ENCODE measurements around the gene PRKG1. TPM values are rescaled to one million over a fixed set of nuclear protein-coding genes. Genes with fewer than 3 reads are reported as not detected.
"Not testable (repeated sequence)": the region's sequence is repeated elsewhere in the genome, so short reads cannot be mapped to it uniquely, and the experiment has no call there.

Gene PRKG1
- total RNA-seq, 1 donor from 2014 or later = 0.17 TPM

DNA sequence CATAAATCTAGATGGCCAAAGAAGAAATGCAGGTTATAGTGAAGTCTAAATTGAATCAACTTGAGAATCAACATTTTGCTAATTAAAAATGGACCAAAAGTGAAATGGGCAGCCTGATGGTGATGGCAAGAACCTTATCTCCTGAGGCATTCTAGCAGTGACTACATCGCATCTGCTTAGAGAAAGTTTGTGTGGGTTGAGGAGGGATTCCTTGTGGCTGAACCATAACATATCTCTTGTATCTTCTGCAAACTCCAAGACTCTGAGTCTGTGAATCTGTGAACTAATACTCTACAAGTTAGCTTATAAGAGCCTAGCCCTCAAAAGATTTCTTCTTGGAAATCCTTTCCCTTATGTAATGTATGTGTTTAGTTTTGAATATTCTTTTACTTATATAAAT, 85.6 kb downstream of the PRKG1 start:
- no peak overlapping the region for H3K4me3 ChIP-seq (ENCODE audit: low read depth, low read length)
- TF ChIP-seq, protein P1, sequence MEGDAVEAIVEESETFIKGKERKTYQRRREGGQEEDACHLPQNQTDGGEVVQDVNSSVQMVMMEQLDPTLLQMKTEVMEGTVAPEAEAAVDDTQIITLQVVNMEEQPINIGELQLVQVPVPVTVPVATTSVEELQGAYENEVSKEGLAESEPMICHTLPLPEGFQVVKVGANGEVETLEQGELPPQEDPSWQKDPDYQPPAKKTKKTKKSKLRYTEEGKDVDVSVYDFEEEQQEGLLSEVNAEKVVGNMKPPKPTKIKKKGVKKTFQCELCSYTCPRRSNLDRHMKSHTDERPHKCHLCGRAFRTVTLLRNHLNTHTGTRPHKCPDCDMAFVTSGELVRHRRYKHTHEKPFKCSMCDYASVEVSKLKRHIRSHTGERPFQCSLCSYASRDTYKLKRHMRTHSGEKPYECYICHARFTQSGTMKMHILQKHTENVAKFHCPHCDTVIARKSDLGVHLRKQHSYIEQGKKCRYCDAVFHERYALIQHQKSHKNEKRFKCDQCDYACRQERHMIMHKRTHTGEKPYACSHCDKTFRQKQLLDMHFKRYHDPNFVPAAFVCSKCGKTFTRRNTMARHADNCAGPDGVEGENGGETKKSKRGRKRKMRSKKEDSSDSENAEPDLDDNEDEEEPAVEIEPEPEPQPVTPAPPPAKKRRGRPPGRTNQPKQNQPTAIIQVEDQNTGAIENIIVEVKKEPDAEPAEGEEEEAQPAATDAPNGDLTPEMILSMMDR (conservative IDR thresholded peaks at IDR 0.05; ENCODE audit: low read depth, low read length) = no peak
- no peak for DNase-seq (ENCODE audit: low read depth)

DNA sequence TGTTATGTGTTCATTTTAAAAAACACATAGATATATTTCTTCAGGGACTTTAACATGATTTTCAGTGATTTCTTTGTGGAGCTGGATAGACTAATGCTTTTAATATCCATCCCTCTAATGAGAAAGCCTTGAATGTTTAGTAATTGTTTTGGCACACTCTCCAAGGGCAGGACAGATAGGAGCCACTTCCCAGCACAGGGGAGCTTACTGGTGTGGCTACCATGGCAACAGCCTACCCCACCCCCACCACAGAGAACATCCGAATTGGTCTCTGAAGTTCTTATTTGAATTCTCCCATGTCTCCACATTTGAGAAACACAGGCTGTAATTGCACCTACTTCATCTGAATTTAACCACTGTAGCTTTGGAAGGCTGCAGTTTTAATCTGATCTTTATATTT, 87.7 kb downstream of the PRKG1 start:
- no peak for DNase-seq (ENCODE audit: low read depth)
- TF ChIP-seq, protein P1 (conservative IDR thresholded peaks at IDR 0.05; ENCODE audit: low read depth, low read length) = no peak
- H3K4me3 ChIP-seq (ENCODE audit: low read depth, low read length) = no peak overlapping the region

DNA sequence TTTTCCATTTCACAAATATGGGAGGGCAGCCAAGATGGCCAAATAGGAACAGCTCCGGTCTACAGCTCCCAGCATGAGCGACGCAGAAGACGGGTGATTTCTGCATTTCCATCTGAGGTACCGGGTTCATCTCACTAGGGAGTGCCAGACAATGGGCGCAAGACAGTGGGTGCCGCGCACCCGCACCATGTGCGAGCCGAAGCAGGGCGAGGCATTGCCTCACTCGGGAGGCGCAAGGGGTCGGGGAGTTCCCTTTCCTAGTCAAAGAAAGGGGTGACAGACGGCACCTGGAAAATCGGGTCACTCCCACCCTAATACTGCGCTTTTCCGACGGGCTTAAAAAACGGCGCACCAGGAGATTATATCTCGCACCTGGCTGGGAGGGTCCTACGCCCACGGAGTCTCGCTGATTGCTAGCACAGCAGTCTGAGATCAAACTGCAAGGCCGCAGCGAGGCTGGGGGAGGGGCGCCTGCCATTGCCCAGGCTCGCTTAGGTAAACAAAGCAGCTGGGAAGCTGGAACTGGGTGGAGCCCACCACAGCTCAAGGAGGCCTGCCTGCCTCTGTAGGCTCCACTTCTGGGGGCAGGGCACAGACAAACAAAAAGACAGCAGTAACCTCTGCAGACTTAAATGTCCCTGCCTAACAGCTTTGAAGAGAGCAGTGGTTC, 89.2 kb downstream of the PRKG1 start:
- H3K4me3 ChIP-seq (ENCODE audit: low read depth, low read length); DNase-seq (ENCODE audit: low read depth): not testable (repeated sequence)

DNA sequence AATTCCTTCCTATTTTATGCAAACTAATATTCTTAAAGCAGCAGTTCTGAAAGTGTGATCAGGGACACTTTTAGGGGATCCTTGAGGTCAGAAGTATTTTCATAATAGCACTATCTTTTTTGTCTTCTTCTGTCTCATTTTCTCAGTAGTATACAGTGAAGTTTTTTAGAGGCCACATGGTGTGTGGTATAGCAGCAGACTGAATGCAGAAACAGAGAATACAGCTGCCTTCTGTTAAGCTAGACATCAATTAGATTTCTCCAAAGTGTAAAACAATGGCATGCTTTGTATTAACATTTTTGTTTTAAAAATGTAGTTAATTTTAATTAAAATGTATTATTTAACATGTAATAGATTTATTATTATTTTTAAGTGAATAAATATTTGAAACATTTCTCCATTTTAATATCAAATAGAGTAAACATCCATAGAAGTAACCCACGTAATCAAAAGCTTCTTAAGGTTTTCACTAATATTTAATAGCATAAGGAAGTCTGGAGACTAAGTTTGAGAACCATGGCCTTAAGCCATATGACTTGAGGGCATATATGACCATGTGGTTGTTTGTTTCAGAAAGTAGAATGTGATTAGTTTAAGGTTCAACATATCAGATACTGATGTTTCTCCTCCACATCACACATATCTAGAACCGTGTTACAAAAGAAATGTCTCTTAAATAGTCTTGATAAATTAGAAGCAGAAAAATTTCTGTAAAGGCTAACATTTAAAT, 94.0 kb downstream of the PRKG1 start:
- no peak overlapping the region for H3K4me3 ChIP-seq (ENCODE audit: low read depth, low read length)
- no peak for DNase-seq (ENCODE audit: low read depth)
- TF ChIP-seq, protein P1 (conservative IDR thresholded peaks at IDR 0.05; ENCODE audit: low read depth, low read length) = no peak

DNA sequence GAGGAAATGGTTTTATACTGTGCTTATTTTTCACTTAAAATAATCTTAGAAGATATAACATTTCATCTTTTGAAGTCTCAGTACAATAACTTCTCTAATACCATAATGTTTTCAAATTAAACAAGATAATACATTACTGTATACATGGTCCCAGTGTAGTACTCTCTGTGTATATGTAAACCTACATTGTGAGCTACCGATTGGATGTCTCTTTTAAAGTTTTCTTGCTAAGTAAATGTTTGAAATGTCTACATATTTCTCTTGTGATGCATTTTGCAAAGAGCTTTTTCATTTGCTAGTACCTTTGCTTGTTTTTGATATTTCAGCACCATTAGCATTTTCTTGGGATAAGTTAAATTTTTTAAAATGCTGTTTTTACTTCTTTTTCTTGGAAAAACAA, 94.8 kb downstream of the PRKG1 start:
- TF ChIP-seq, protein P1 (conservative IDR thresholded peaks at IDR 0.05; ENCODE audit: low read depth, low read length) = no peak

DNA sequence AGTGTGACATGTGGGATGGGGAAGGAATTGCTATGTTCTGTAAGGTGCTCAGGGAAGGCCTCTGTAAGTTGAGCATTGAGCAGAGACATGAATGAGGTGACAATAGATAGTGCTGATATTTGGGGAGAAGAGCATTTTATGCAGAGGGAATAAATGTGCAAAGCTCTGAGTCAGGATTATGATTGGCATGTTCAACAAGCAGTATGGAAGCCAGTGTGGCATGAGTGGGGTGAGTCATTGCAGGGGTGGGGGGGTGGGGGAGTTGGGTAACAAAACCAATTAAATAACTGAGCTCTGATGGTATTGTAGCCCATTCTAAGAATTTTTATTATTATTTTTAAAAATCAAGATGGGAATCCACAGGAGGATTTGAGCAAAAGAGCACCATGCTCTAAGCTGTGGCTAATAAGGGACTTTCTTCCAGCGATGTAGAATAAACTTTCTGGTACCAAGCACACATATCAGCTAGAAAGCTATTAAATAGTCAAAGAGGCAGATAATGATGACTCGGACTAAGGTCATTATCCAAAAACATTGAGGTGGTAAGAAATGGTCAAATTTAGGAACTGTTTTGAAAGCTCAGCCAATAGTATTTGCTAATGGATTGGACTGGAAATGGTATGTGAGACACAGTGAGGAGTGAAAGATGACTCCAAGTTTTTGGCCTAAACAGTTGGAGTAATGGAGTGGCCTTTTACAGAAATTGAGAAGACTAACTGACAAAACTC, 96.4 kb downstream of the PRKG1 start:
- TF ChIP-seq, protein P1 (conservative IDR thresholded peaks at IDR 0.05; ENCODE audit: low read depth, low read length) = no peak
- no peak overlapping the region for H3K4me3 ChIP-seq (ENCODE audit: low read depth, low read length)
- DNase-seq (ENCODE audit: low read depth) = no peak

More for the DNA sequence above, 94.8 kb downstream of the PRKG1 start:
- DNase-seq (ENCODE audit: low read depth) = no peak
- H3K4me3 ChIP-seq (ENCODE audit: low read depth, low read length) = no peak overlapping the region

DNA sequence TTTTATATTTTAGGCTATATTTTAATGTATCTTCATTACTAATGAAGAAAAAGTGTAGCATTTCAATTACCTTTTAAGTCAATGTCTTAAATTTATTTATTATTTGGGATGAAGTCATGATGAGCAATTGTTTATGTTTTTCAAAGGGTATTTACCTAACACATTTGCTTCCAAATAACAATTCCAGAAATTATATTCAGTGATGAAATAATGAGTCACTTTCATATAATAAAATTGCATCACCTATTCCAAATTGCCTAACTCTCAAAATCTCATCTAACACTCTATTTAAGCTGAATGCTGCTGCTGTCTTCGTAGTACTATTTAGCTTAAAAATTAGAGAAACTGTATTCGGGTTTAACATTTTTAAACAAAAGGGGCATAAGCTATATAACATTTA, 97.7 kb downstream of the PRKG1 start:
- TF ChIP-seq, protein P1 (conservative IDR thresholded peaks at IDR 0.05; ENCODE audit: low read depth, low read length) = no peak
- DNase-seq (ENCODE audit: low read depth) = no peak
- H3K4me3 ChIP-seq (ENCODE audit: low read depth, low read length) = no peak overlapping the region

All from epithelial cell of proximal tubule (primary cell).